ENCODE results near the gene CELA1.
"Not testable (repeated sequence)": the region's sequence is repeated elsewhere in the genome, so short reads cannot be mapped to it uniquely, and the experiment has no call there.

Gene CELA1

DNA sequence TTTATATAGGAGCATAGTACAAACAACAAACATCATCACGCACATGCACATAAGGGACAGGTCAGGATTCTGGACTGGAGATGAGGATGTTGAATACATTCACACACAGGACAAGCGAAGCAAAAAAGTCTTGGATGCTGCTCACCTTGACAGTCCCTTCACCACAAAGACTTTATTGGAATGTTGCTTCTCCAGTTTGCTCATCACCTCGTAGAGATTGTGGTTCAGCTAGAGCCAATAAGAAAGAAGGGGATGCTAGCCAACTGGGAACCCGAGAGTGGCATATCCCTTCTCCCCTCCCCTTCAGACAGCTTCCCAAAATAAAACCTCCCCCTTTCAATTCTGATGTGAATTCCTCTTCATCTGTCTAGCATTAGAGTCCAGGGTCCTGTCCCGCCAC lies 50.8 kb downstream of the CELA1 start:
- Histone ChIP-seq H3K27me3 (no peaks in the 10 kb centered on the region), H3K4me2 (no peak overlapping the region), H3K36me3 (peaks cover 0 to 93% (median 0%) of the 10 kb centered on the region in 11 experiments; a peak in 10 of 22 replicates), H3K27ac (no peak overlapping the region), H3K9ac (no peak overlapping the region), H3K4me3 (no peak overlapping the region), H3K4me1 (peaks cover 7 to 18% (median 15%) of the 10 kb centered on the region in 10 experiments), H4K20me1 (peaks cover 0 to 20% (median 0%) of the 10 kb centered on the region in 11 experiments; a peak in 4 of 22 replicates), H3K9me3 (replicated peaks in 1 of 11) (no peaks in the 10 kb centered on the region)
- no peak for TF ChIP-seq Cebpa-rat (IDR thresholded peaks at IDR 0.05)

DNA sequence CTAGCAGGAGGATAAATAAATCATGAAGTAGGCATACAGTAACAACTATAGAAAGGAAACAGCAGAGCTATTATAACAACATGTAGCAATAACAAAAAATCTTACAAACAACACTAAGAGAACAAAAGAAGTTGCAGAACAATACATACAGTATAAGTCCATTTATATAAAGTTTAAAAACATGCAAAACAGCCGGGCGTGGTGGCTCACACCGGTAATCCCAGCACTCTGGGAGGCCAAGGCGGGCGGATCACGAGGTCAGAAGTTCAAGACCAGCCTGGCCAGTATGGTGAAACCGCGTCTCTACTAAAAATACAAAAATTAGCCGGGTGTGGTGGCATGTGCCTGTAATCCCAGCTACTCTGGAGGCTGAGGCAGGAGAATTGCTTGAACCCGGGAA lies 52.4 kb downstream of the CELA1 start:
- H3K9ac ChIP-seq; H3K4me3 ChIP-seq; H3K27me3 ChIP-seq; H3K4me2 ChIP-seq; H3K9me3 ChIP-seq (replicated peaks in 1 of 11); H3K27ac ChIP-seq: not testable (repeated sequence)
- peaks cover 0 to 92% (median 0%) of the 10 kb centered on the region in 11 experiments; a peak in 10 of 22 replicates for H3K36me3 ChIP-seq
- peaks cover 0 to 19% (median 0%) of the 10 kb centered on the region in 11 experiments; a peak in 3 of 22 replicates for H4K20me1 ChIP-seq
- H3K4me1 ChIP-seq: peaks cover 7 to 23% (median 15%) of the 10 kb centered on the region in 10 experiments

DNA sequence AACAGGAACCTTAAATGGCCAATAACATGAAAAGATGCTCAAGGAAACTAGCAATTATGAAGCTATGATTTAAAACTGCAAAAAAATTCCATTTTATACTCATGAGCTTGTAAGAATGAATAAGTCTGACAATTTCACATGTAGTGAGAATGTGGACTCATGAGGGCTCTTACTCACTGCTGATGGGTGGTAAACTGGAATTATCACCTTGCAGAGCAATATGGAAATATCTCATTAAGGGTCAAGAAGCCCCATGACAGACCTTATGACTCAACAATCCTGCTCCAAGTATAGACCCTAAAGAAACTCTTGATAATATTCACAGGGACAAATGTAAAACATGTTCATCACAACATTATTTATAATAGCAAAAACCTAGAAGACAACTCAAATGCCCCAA lies 52.8 kb downstream of the CELA1 start:
- Histone ChIP-seq H4K20me1 (peaks cover 0 to 21% (median 0%) of the 10 kb centered on the region in 11 experiments; a peak in 3 of 22 replicates), H3K9ac (no peak overlapping the region), H3K4me3 (no peak overlapping the region), H3K27ac (no peak overlapping the region), H3K4me2 (no peak overlapping the region), H3K36me3 (peaks cover 0 to 92% (median 0%) of the 10 kb centered on the region in 11 experiments; a peak in 10 of 22 replicates), H3K4me1 (peaks cover 7 to 23% (median 15%) of the 10 kb centered on the region in 10 experiments), H3K9me3 (replicated peaks in 1 of 11) (no peaks in the 10 kb centered on the region), H3K27me3 (no peaks in the 10 kb centered on the region)
- TF ChIP-seq Cebpa-rat (IDR thresholded peaks at IDR 0.05): no peak

DNA sequence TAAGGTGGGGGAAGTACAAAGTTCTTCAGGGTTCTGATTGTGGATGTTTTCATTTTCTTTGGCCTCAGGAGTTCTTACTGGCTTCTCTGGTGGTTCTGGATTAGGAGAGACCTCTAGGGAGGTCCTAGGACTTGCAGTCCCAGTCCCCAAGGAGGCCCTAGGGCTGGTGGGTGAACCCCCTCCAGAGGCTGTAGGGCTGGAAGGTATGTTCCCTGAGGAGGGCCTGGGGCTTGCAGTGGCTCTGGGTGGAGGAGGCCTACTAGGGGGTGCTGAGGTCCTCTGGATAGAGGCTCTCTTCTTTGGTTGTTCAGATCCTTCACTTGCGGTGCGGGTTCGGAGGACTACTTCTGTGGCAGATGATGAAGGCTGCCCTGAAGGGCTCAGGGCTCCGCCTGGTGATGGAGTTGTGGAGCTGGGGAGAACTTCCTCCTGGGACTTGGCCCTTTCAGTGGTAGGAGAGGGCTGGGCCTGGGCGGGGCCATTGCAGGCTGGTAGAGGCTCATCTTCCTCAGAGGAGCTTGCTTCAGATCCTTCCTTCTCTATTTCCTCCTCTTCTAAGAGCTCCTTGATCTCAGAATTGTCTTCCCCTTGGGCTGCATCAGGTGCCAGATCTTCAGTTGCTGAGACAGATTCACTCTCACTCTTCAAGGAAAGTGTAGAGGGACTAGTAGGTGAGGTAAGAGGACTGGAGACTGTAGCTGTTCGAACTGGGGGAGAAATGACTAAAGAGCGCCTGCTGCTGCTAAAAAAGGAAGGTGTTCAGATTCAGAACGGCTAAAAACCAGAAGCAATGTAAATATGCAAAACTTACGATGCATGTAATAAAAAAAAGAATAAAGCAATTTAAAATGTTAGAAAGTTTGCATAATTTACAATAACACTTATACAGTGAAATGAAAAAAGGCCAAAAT lies 54.6 kb downstream of the CELA1 start:
- not testable (repeated sequence) for H3K4me3 ChIP-seq; H3K9me3 ChIP-seq (replicated peaks in 1 of 11); H3K27me3 ChIP-seq
- Histone ChIP-seq H3K27ac (peak overlapping the region in 4 of 11 experiments; percentile 10 to 44 (median 25); a peak in 4 of 22 replicates), H4K20me1 (peaks cover 0 to 22% (median 0%) of the 10 kb centered on the region in 11 experiments; a peak in 4 of 22 replicates), H3K4me1 (peaks cover 7 to 23% (median 15%) of the 10 kb centered on the region in 10 experiments), H3K4me2 (peak overlapping the region; percentile 17 to 65 (median 54); a peak in 19 of 22 replicates), H3K9ac (peak overlapping the region in 3 of 11 experiments; percentile 18 to 48 (median 41); a peak in 4 of 22 replicates), H3K36me3 (peaks cover 0 to 91% (median 0%) of the 10 kb centered on the region in 11 experiments; a peak in 10 of 22 replicates)

DNA sequence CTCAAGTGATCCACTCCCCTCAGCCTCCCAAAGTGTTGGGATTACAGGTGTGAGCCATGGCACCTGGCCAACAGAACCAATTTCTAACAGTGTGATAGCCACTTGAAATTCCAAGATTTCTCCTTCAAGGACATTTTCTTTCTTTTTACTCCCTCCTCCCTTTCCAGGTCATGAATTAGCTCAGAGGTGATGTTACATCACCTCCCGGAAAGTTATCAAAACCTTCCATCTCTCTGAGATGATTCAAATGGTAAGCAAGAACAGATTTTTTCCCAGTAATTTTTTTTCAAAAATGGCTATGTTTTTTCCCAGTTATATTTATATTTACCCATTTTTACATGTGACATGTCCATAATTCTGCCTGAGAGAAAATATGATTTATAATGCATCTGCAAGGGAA lies 60.6 kb downstream of the CELA1 start:
- H3K27me3 ChIP-seq: no peaks in the 10 kb centered on the region
- no peak overlapping the region for H3K4me3 ChIP-seq
- no peak overlapping the region for H3K4me2 ChIP-seq
- no peaks in the 10 kb centered on the region for H3K9me3 ChIP-seq (replicated peaks in 1 of 11)
- peaks cover 0 to 4% (median 0%) of the 10 kb centered on the region in 10 experiments; a peak in 1 of 20 replicates for H3K4me1 ChIP-seq
- H3K27ac ChIP-seq: no peak overlapping the region
- H3K36me3 ChIP-seq: peaks cover 0 to 98% (median 0%) of the 10 kb centered on the region in 11 experiments; a peak in 10 of 22 replicates
- no peak for TF ChIP-seq Cebpa-rat (IDR thresholded peaks at IDR 0.05)
- H4K20me1 ChIP-seq: peaks cover 0 to 41% (median 0%) of the 10 kb centered on the region in 11 experiments; a peak in 4 of 22 replicates
- no peak overlapping the region for H3K9ac ChIP-seq

DNA sequence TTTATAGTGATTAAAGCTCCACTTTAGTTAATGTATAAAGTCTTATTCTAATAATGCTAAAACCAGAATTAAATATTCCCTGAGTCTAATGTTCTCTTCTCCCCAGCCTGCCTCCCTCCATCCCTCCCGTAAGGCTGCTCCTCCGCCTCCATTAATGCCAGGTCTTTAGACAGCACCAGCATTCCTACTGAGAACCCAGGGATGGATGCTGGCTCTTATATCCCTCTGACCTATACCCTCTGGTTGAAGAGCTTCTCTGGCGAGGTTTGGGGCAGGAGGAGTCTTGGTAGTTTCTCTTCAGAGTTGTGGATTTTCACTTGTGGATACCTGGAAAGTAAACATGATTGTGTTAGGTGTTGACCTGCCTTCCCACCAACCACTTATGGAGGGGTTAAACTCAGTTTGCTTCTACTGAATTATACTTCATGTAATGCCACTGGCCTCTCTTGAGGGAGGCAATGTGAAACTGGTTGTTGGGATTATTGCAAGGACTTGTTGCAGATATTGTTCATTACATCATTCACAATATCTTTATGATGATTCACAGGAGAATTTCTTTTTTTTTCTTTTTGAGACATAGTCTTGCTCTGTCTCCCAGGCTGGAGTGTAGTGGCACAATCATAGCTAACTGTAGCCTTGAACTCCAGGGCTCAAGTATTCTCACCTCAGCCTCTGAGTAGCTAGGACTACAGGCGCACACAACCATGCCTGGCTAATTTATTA lies 65.1 kb downstream of the CELA1 start:
- H3K4me2 ChIP-seq: no peak overlapping the region
- H3K4me1 ChIP-seq: peaks cover 0 to 9% (median 0%) of the 10 kb centered on the region in 10 experiments; a peak in 3 of 20 replicates
- no peak overlapping the region for H3K27ac ChIP-seq
- H3K4me3 ChIP-seq: no peak overlapping the region
- H3K36me3 ChIP-seq: peaks cover 0 to 73% (median 0%) of the 10 kb centered on the region in 11 experiments; a peak in 8 of 22 replicates
- no peak overlapping the region for H3K9ac ChIP-seq
- no peaks in the 10 kb centered on the region for H3K9me3 ChIP-seq (replicated peaks in 1 of 11)
- no peak for TF ChIP-seq Cebpa-rat (IDR thresholded peaks at IDR 0.05)
- H4K20me1 ChIP-seq: peaks cover 0 to 20% (median 0%) of the 10 kb centered on the region in 11 experiments; a peak in 1 of 22 replicates
- no peaks in the 10 kb centered on the region for H3K27me3 ChIP-seq

Measured in BLaER1 treated with 17β-estradiol and CSF1 and Interleukin-3, amounts not matched to agents 10 nM and 100 nM (cell line).